Activated T-cell treated with anti-CD3 and anti-CD28 coated beads for 4 hours (primary cell): ENCODE measurements around the gene SCN10A.

Experiments used
- DNase-seq: peaks from one replicate; pipeline ENCODE4 v3.0.0-alpha.2; 2020

The SCN10A gene

GRCh38 chr3:38717355-38718240, 98.4 kb downstream of the SCN10A start:
- DNase-seq: no peak

GRCh38 chr3:38713121-38713520, 102.9 kb downstream of the SCN10A start:
- no peak for DNase-seq

GRCh38 chr3:38711321-38711720, 104.7 kb downstream of the SCN10A start:
- no peak for DNase-seq

GRCh38 chr3:38707730-38708129, 108.3 kb downstream of the SCN10A start:
- no peak for DNase-seq

- DNase-seq: no peak
Observed at GRCh38 chr3:38706961-38707360, 109.1 kb downstream of the SCN10A start.

- DNase-seq: no peak
Observed at GRCh38 chr3:38702231-38702630, 113.8 kb downstream of the SCN10A start.

DNA sequence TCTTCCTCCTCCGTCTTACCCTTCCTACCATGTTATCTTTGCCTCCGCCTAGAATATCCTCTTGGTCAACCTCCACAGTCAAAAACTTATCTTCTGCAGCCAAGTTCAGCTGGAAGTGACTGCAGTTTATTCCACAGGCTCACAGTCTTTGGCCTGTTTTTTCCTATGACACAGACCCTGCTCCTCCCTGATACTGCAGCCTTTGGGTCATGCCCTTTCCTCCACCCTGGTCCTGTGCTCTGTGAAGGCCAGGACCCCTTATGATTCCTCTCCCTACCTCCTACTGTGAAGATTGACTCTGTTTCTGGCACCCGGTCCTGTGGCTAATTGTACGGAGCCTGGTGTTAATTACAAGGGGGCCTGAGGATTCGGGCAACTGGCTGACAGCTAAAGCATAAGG, 117.3 kb downstream of the SCN10A start:
- no peak for DNase-seq

- no peak for DNase-seq
Observed at GRCh38 chr3:38698061-38698460, 118.0 kb downstream of the SCN10A start.

DNA sequence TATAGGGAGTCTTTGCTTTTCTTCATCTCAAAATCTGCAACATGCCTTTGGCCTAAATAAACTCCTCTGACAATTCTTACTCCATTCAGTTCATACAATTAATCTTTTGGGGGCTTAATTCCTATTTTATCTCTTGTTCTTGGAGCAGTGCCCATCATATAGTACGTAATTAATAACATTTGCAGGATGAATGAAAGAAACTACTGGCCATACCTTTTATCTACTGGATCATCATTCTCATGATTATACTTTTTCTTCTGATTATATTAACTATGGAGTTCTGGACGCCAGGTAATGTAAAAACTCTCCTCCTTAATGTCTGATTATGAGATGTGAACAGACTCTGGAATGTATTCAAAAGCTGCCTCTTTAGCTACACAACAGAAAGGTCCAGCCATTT, 120.0 kb downstream of the SCN10A start:
- no peak for DNase-seq

- DNase-seq: no peak
Observed at GRCh38 chr3:38690185-38690584, 125.8 kb downstream of the SCN10A start.

DNA sequence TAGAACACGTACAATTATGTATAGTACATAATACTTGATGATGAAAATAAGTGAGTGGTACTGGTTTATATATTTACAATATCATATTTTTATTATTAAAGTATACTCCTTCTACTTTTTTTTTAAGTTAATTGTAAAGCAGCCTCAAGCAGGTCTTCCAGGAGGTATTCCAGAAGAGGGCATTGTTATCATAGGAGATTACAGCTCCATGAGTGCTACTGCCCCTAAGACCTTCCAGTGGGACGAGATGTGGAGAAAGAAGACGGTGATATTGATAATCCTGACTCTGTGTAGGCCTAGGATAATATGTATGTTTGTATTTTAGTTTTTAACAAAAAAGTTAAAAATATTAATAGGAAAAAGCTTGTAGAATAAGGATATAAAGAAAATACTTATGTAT, 126.2 kb downstream of the SCN10A start:
- no peak for DNase-seq

DNA sequence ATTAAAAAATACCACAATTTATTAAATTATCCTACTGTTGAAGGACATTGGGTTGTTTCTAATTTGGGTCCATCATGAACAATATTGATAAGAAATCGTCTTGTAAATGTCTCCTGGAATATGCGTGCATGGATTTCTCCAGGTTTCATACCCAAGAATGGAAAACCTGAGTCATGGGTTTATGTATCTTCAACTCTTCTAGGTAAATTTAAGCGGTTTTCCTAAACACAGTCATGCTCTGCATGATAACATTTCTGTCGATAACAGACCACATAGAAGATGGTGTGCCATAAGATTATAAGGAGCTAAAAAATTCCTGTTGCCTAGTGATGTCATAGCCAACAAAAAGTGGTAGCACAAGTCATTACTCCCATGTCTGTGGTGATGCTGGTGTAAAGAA, 126.7 kb downstream of the SCN10A start:
- DNase-seq: no peak

DNA sequence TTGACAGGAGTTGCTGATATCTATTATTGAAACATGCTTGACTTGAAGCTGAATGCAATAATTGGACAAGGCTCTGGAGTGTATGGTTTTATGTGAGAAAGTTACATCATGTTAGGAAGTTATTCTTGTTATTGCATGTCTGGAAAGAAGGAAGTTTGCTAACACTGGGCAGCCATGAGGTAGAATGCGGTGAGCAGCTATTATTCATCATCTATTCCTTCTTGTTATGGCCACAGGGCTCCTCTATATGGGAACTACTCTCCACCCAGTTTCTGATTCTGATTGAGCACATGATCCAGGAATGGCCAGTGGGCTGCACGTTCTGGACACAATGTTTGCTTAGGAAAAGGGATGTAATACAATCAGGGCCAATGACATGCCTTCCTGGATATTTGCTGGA, 128.7 kb downstream of the SCN10A start:
- DNase-seq: no peak

GRCh38 chr3:38684546-38684945, 131.5 kb downstream of the SCN10A start:
- DNase-seq: no peak

- no peak for DNase-seq
Observed at GRCh38 chr3:38669668-38670067, 146.3 kb downstream of the SCN10A start.

- no peak for DNase-seq
Observed at GRCh38 chr3:38662544-38662943, 153.5 kb downstream of the SCN10A start.

DNA sequence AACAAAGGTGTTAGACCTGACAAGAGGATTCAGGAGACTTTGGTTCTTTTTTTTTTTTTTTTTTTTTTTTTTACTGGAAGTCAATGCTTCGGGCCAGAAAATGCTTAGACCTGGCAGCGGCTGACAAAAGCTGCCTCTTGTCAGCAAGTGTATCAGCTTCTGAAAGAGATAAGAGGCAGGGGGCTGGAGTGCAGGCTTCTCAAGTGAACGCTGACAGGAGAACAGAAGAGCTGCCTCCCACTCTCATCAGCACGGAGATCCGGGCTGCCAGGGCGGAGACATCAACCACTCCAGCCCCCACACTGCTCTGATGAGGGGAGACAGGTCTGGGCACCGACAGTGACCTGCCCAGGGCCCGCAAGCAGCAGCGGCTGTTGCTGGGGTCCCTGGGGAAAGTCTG, 157.2 kb downstream of the SCN10A start:
- DNase-seq: no peak

- no peak for DNase-seq
Observed at GRCh38 chr3:38657369-38657768, 158.6 kb downstream of the SCN10A start.

DNA sequence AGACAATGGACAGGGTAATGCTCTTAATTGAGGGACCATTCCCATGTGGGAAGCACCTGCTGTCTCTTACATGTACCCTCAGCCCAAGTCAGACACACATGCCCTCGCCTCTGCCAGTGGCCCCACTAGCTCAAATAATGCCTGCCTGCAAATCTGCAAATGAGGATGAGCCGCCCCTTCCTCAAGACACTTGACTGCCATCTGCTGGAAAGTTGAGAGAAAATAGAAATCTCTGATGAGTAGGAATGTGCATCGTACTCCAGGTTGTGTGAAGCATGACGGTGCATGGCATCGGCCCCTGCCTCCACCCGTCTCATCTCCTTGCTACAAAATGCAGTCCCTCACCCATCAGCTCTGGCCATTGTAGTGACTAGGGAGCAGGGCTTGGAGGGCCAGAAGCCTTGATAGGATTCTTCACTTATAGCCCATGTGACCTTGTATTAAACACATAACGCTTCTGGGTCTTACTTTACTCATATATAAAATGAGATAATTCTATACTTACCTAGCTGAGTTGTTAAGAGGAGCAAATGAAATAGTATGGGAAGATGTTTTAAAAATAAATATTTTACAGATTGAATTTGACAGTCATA, 160.2 kb downstream of the SCN10A start:
- DNase-seq: no peak

- DNase-seq: no peak
Observed at GRCh38 chr3:38653685-38654537, 162.1 kb downstream of the SCN10A start.

DNA sequence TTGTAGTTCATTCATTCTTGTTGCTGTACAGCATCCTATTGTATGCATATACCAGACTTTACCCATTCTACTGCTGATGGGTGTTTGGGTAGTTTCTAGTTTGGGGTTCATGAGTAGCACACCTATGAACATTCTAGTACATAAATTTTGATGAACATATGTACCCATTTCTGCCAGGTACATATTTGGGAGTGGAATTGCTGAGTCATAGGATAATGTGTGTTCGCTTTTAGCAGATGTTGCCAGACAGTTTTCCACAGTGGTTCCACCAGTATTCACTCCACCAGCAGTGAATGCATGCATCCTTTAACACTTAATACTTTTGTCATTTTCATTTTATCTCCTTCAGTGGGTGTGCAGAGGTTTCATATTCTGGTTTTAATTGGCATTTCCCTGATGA, 163.1 kb downstream of the SCN10A start:
- DNase-seq: no peak

- DNase-seq: peak; percentile 59
Observed at GRCh38 chr3:38651153-38651789, 164.7 kb downstream of the SCN10A start.
